ENCODE measurements around the gene CLIC3.

- TF ChIP-seq CTCF (IDR thresholded peaks at IDR 0.05; ENCODE audit: low read depth, low read length), result no peak
- TF ChIP-seq EZH2phosphoT487 (IDR thresholded peaks at IDR 0.05; ENCODE audit: low read depth), result no peak
These were observed 35.5 kb downstream of the CLIC3 start for GRCh38 chr9:136960938-136961275.
